Neuron (in vitro differentiated cells): ENCODE data around the gene LACC1.

ENCODE experiments used
- H2AFZ ChIP-seq: one replicate; pipeline ENCODE4 v1.6.1; 2013; ENCODE audit warnings: low read depth, mild to moderate bottlenecking, inconsistent platforms, low read length, moderate library complexity
- H3K27me3 ChIP-seq: one replicate; pipeline ENCODE4 v1.6.1; 2013; ENCODE audit warnings: low read length; ENCODE audit not compliant: insufficient read depth
- H3K36me3 ChIP-seq: one replicate; pipeline ENCODE4 v1.6.1; 2013; ENCODE audit warnings: low read length; ENCODE audit not compliant: insufficient read depth
- H3K4me1 ChIP-seq: one replicate; pipeline ENCODE4 v1.6.1; 2013; ENCODE audit warnings: low read length; ENCODE audit not compliant: insufficient read depth
- H3K4me3 ChIP-seq: 2 replicates; pipeline ENCODE4 v1.5.1; 2013; ENCODE audit warnings: mild to moderate bottlenecking, low read length, moderate library complexity
- H3K9me3 ChIP-seq: one replicate; pipeline ENCODE4 v1.6.1; 2013; ENCODE audit warnings: low read length

Gene LACC1

DNA sequence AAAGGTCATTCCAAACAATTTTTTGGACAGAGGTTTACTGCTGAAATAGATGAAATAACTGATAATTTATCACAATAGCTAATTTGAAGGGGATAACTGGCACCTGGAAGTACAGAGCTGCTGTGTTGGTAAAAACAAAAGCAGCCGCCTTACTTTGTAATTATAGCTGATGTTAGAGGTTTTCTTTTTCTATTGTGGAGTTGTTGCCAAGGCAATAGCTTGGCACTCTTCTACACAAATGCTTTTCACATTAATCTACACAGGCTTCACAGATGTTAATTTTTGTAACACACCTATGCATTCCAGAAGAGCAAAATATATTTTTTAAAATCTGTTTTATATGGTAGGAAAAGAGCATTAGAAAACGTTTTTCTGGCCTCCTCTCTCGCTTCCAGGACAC is 56.9 kb downstream of the LACC1 start:
- Histone ChIP-seq H3K36me3 (no peaks in the 10 kb centered on the region), H3K4me3 (no peak overlapping the region)

DNA sequence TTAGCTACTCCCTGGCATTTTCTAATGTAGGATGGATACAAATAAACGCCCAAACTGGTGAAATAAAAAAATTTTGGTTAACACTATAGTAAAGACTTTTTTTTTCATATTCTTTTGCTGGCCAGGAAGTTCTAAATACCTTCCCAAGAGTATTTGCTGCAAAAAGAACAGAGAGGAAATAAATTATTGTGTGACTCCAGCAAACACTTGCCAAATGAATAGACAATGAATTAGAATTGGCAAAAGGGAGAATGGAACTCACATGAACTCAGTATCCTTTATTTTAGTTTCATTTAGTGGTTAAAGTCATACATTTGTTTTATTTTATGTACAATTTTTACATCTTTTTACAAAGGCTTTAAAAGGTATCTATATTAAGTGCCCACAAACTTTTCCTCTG is 58.1 kb downstream of the LACC1 start:
- H3K4me1 ChIP-seq, result peaks cover 7% of the 10 kb centered on the region
- no peak overlapping the region for H2AFZ ChIP-seq
- H3K27me3 ChIP-seq, result peaks cover 5% of the 10 kb centered on the region
- no peaks in the 10 kb centered on the region for H3K36me3 ChIP-seq
- no peaks in the 10 kb centered on the region for H3K9me3 ChIP-seq
- H3K4me3 ChIP-seq, result no peak overlapping the region

More for the DNA sequence above, 56.9 kb downstream of the LACC1 start:
- H3K4me1 ChIP-seq, result peaks cover 7% of the 10 kb centered on the region
- H3K9me3 ChIP-seq, result no peaks in the 10 kb centered on the region
- no peak overlapping the region for H2AFZ ChIP-seq
- peaks cover 9% of the 10 kb centered on the region for H3K27me3 ChIP-seq

- Histone ChIP-seq H3K4me1 (peaks cover 7% of the 10 kb centered on the region), H2AFZ (no peak overlapping the region), H3K9me3 (no peaks in the 10 kb centered on the region), H3K4me3 (no peak overlapping the region), H3K36me3 (no peaks in the 10 kb centered on the region), H3K27me3 (peaks cover 3% of the 10 kb centered on the region)
Measured at GRCh38 chr13:43938449-43938848, 58.7 kb downstream of the LACC1 start.

DNA sequence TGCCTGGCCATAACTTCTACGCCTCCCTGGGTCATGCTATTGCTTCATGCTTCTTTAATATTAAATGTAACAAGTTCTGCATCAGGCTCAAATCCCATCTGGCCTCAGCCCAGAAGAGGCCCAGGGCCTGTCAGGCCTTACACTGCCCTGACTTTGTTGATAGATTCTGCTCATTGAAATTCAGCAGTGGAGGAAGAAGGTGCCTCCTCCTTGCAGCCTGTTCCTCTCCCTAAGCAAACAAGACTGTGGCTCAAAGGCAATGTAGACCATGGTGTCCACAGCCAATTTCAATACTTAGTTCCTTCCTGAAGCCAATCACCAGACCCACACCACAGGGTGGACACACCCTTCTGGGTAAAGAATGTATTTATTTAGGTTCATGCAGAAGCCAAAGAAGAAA is 59.4 kb downstream of the LACC1 start:
- Histone ChIP-seq H3K27me3 (peaks cover 3% of the 10 kb centered on the region), H3K4me1 (peaks cover 7% of the 10 kb centered on the region), H2AFZ (no peak overlapping the region), H3K36me3 (no peaks in the 10 kb centered on the region), H3K9me3 (no peaks in the 10 kb centered on the region), H3K4me3 (no peak overlapping the region)

- Histone ChIP-seq H3K4me1 (no peaks in the 10 kb centered on the region), H2AFZ (no peak overlapping the region), H3K4me3 (no peak overlapping the region), H3K36me3 (no peaks in the 10 kb centered on the region), H3K9me3 (no peaks in the 10 kb centered on the region), H3K27me3 (no peaks in the 10 kb centered on the region)
Measured at GRCh38 chr13:43942286-43942685, 62.6 kb downstream of the LACC1 start.
